Stromal cell of bone marrow (primary cell): ENCODE results near the gene SEPTIN5.
"Not testable (repeated sequence)": the region's sequence is repeated elsewhere in the genome, so short reads cannot be mapped to it uniquely, and the experiment has no call there.

Experiments used
- DNase-seq: peaks from one replicate; pipeline ENCODE4 v3.0.0-alpha.2; 2012; ENCODE audit warnings: low read depth

Gene SEPTIN5

GRCh38 chr22:19720150-19720827 lies 6.0 kb downstream of the SEPTIN5 start:
- no peak for DNase-seq

GRCh38 chr22:19720999-19721329 lies 6.7 kb downstream of the SEPTIN5 start:
- no peak for DNase-seq

- no peak for DNase-seq
Observed at GRCh38 chr22:19721330-19722177, 7.3 kb downstream of the SEPTIN5 start.

GRCh38 chr22:19722178-19722981 lies 8.1 kb downstream of the SEPTIN5 start:
- DNase-seq, result no peak

- no peak for DNase-seq
Observed at GRCh38 chr22:19722982-19723231, 8.6 kb downstream of the SEPTIN5 start.

- no peak for DNase-seq
Observed at GRCh38 chr22:19723232-19723982, 9.1 kb downstream of the SEPTIN5 start, which contains the start of gene GP1BB. TSS of gene GP1BB (plus strand) at chr22:19723539. CDS start at chr22:19723570, 31 bp downstream.

GRCh38 chr22:19723983-19724827 lies 9.9 kb downstream of the SEPTIN5 start:
- no peak for DNase-seq

- DNase-seq, result no peak
Observed at GRCh38 chr22:19724927-19725661, 10.8 kb downstream of the SEPTIN5 start.

- not testable (repeated sequence) for DNase-seq
Observed at GRCh38 chr22:19726064-19726788, 11.9 kb downstream of the SEPTIN5 start.

GRCh38 chr22:19727310-19728150 lies 13.2 kb downstream of the SEPTIN5 start:
- no peak for DNase-seq

- DNase-seq, result no peak
Observed at GRCh38 chr22:19728271-19728670, 14.0 kb downstream of the SEPTIN5 start.

GRCh38 chr22:19728836-19729235 lies 14.5 kb downstream of the SEPTIN5 start:
- no peak for DNase-seq

GRCh38 chr22:19729507-19729906 lies 15.2 kb downstream of the SEPTIN5 start:
- DNase-seq, result no peak

GRCh38 chr22:19730198-19730597 lies 15.9 kb downstream of the SEPTIN5 start:
- no peak for DNase-seq

- DNase-seq, result peak; percentile 42
Observed at GRCh38 chr22:19730655-19731360, 16.5 kb downstream of the SEPTIN5 start.

GRCh38 chr22:19731361-19732135 lies 17.2 kb downstream of the SEPTIN5 start:
- no peak for DNase-seq

- no peak for DNase-seq
Observed at GRCh38 chr22:19732403-19733113, 18.3 kb downstream of the SEPTIN5 start.
